ENCODE data around the gene C6orf136.
"Not testable (repeated sequence)": the region's sequence is repeated elsewhere in the genome, so short reads cannot be mapped to it uniquely, and the experiment has no call there.

Gene C6orf136

GRCh38 chr6:30615958-30616810 lies 30.7 kb upstream of the C6orf136 start:
- peak; percentile 32 for DNase-seq

DNA sequence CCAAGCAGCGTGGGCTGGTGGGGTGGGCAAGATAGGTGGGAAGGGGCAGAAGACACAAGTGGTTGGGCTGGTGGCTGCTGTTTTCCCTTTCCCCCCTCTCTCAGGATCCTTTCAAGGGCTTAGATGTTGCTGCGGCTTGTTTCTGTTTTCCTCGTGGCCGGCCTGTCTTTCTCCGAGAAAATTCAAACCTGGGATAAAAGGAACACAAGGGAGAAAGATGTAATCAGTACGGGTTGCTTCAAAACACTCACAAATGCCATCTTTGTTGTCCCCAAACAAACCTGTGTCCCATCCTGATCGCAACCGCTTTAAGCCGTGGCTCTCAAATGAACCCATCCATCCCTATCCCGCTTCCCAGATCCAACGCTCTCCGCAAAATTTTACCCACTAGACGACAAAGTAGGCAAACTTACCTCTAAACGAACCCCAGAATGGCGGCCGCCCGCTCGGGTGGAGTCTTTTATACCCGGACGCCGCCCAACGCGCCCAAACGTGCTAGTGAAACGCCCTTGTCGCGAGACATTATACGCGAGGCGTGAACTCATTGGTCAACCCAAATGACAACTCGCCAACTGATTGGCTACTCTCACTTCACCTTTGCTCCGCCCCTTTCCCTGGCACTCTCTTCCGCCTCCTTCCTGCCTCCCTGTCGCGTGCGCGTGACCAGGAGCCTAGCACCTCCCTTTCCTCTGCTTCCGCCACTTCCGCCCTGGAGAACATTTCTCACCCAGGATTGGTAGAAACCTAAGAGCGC lies 29.9 kb upstream of the C6orf136 start, which contains the start of gene PPP1R10:
TSS of gene PPP1R10 (minus strand) at position 433 of the 754 bp plus-strand sequence. CDS start 7,299 bp downstream, outside the sequence.
- DNase-seq, result peak; percentile 97

DNA sequence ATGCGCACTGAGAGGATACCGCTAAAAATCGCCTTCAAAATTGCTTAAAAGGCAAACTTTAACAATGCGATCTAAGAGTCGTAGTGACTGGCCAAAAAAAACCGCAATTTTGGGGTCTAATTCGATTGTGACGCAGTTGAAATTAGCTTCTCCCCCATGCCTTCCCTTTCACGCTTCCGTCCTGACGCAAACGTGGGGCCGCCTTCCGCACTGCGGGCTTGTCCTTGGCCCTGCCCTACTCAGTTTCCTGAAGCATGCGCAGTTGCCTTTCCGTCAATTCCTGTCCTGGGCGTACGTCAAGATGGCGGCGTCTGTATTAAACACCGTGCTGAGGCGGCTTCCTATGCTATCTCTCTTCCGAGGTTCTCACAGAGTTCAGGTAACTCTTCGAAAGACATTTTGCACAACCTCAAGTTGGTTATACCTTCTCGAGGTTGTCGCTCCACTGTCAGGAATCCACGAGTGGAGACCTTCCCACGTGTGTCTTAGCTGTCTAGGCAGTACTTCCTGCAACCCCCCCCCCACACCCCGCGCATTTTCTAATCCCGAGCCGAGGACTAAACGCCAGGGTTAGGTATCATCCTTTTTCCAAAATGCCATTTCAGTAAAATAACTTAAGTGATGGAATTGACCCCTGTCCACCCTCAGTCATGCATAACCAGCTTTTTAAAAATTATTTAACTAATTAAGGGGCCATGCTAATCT lies 29.2 kb upstream of the C6orf136 start, which contains the start of gene MRPS18B:
TSS of gene MRPS18B (plus strand) at position 276 of the 705 bp plus-strand sequence. CDS start at position 302, 26 bp downstream.
- peak; percentile 98 for DNase-seq

- DNase-seq, result no peak
Observed at GRCh38 chr6:30618270-30618797, 28.6 kb upstream of the C6orf136 start.

- no peak for DNase-seq
Observed at GRCh38 chr6:30619561-30619960, 27.4 kb upstream of the C6orf136 start.

DNA sequence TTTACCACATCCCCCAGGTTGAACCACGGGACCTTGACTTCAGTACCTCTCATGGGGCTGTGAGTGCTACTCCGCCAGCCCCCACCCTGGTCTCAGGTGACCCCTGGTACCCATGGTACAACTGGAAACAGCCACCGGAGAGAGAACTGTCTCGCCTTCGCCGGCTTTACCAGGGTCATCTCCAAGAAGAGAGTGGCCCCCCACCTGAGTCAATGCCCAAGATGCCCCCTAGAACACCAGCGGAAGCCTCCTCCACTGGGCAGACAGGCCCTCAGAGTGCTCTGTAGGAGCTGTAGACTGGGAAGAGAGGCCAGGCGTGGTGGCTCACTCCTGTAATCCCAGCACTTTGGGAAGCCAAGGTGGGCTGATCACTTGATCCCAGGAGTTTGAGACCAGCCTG lies 21.4 kb upstream of the C6orf136 start:
- no peak for DNase-seq

- DNase-seq, result peak; percentile 90
Observed at GRCh38 chr6:30626484-30627366, 20.2 kb upstream of the C6orf136 start, which contains the start of gene ATAT1. Gene ATAT1 (plus strand): TSS chr6:30626874.

DNA sequence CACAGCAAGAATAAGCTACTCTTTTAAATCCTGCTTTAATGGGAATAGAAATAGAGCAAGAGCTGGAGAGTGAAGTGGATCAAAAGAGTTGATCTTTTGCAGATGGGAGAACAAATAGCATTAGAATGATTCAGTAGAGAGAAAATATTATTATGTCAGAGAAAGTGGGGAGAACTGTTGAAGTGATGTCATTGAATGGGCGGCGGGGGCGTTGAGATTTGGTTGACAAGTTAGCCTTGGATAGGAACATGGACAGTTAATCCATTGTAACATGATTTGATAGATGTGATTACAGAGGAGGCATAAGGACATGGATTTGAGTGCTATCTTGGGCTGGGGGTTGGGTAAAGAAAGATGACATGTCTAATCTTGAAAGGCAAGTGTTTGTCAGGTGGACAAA lies 11.1 kb upstream of the C6orf136 start:
- DNase-seq, result no peak

GRCh38 chr6:30640481-30640880 lies 6.5 kb upstream of the C6orf136 start:
- DNase-seq, result no peak

- no peak for DNase-seq
Observed at GRCh38 chr6:30641048-30641447, 5.9 kb upstream of the C6orf136 start.

DNA sequence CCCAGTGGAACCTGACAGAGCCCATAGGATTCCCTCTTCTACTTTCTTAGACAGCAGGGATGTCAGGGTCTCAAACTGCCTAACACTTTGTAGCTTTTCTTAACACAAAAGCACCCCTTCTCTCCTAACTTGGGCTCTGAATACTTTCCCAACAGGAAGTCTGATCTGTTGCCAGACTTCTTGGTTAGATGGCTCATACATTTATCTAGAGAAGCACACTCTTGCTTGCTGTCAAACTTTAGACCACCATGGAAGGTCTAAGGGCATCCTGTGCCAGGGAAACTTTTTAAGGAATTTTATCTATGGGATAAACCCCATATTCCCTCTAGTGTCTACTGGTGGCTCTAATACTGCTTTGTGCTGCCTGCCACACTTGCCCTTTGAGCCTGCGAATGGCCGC lies 3.3 kb upstream of the C6orf136 start:
- no peak for DNase-seq

GRCh38 chr6:30644769-30645168 lies 2.2 kb upstream of the C6orf136 start:
- DNase-seq, result no peak

- DNase-seq, result no peak
Observed at GRCh38 chr6:30645989-30646388, 944 bp upstream of the C6orf136 start.

DNA sequence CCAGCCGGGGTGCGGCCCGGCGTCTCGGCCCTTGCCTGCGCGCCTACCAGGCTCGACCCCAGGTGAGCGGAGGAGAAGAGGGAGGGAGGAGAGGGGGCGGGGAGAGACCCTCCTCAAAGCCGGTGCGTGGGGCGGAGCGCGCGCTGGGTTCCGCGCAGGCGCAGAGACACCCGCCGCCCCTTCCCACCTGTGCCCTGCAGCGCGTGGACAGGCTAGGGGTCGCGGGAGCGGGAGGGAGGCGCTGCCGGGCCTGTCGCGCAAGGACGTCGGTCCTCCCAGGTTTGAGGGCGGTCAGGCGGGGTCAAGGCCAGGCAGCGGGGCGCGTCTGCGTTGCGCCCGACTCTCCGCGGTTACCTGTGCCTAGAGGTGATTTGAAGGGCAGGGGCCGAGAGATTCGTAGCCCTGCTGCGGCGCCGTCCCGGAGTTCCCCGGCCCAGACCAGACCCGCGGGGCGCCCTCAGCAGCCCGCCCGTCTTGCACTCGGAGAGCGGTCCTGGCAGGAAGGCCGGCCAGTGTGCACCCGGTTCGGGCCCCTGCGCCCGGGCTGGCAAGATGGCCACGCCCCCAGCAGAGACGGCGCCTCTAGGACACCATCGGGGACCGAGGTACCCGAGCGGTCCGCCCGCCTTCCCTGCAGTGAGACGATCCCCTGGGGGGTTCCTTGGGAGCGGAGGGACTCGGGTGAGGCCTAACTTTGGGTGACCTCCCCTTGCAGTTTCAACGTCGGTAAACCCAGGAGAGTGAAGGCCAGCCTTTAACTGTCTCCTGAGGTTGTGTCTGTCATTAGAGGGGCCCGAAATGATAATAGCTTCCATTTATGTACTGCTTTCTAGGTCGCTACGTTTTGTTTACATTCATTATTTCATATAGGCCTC lies 546 bp downstream of the C6orf136 start:
- DNase-seq, result peak; percentile 80

GRCh38 chr6:30651143-30651542 lies 4.2 kb downstream of the C6orf136 start:
- no peak for DNase-seq

DNA sequence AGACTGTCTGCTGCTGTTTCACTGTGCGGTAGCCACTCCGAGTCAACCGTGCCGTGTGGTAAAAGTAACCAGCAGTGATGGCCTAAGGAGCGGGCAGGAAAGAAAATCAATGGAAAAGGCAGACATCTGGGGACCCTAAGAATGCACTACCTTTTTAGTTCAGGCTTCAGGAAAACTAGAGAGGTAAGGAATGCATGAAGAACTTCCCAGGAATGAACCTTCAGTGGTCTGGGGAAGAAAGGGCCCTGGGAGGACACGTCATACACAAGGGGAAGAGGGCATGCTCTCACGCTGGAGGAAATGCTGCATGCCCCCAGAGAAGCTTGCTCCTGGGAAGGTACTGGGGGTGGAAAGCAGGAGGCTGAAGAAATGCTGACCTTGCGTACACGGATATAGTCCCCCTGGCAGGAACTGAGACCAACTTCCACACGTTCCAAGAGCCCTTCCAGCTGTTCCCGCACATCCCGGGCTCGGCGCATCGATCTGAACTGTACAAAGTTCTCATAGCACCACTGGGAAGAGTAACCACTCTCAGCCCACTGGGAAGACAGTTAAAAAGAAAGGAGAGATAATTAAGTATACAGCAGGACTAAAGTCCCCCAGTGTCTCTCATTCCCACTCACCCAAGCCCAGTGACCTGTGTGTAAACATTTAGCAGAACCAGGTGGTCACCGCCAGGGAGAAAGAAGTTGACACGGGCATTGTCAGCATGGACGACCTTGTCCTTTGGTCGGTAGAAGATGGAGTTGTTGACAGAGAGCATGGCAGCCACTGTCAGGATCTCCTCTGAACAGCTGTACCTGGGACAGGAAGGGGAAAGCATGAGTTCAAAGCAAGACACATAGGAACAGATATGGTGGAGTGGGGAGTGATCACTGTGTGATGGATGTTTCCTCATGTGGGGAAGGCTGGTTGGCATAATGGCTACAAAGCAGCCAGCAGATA lies 8.1 kb downstream of the C6orf136 start:
- DNase-seq, result no peak

GRCh38 chr6:30655743-30656094 lies 8.8 kb downstream of the C6orf136 start:
- no peak for DNase-seq

- DNase-seq, result no peak
Observed at GRCh38 chr6:30656513-30656912, 9.6 kb downstream of the C6orf136 start.

DNA sequence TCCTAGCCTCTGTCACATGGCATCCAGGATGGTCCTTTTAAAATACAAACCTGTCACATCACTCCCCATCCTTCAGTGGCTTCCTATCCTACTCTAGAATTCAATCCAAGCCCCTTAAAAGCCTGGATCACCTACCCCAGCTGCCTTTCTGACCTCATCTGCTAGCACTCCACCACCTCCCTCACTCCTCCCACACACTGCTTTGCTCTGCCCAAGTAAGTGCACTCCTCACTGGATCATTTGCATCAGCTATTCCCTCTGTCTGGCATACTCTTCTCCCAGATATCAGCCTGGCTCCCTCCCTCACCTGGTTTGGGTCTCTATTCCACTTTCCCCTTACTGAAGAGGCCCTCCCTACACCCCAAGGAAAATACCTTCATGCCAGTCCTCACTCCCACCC lies 10.5 kb downstream of the C6orf136 start:
- no peak for DNase-seq

DNA sequence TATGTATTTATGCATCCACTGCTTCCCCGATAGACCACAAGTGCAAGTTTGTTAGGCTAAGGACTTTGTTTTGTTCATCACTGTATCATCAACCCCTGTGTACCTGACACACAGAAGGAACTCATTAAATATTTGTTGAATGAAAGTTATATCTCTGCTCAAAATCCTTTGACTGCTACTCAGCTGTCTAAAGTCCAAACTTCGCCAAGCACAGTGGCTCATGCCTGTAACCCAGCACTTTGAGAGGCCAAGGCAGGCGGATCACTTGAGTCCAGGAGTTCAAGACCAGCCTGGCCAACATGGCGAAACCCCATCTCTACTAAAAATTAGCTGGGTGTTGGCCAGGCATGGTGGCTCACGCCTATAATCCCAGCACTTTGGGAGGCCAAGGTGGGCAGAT lies 11.0 kb downstream of the C6orf136 start:
- not testable (repeated sequence) for DNase-seq

All from activated naive CD4-positive, alpha-beta T cell treated with Interleukin-2 at 50 U/mL for 16 hours (primary cell).